GM18858 (cell line): ENCODE measurements around the gene P2RY11.

Source experiments
- ATAC-seq: cut with Tn5 transposase; IDR thresholded peaks from one replicate; pipeline ENCODE4 v1.9.1; 2021; ENCODE audit not compliant: unreplicated experiment

The P2RY11 gene

DNA sequence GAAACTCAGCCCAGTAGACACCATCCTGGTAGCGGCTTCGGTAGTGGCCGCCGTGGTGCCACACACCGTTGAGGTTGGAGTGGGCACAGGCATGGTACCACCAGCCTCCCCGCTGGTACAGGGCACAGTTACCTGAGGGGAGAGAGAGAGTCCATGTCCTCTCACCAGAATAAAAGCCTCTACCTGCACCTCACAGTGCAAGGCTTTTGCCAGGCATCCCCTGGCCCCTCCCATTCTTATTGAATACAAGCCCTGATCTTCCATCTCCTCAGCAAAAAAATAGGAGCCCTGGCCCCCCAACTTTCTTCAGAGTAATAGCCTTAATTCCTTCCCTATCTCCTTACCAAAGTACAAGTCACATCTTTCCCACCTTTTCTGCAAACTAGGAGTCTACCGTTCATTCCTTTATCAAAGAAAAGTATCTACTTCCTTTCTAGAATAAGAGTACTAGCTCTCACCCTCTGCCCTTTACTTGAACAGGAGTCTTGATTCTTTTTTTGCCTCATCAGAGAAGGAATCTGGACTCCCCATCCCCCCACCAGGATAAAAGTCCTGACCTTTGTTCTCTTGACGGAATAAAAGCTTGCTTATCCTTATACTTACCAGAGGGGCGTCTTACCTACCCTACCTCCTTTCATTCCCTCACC is 18.7 kb upstream of the P2RY11 start:
- no peak for ATAC-seq

- ATAC-seq = no peak
Observed at GRCh38 chr19:10093295-10094186, 18.0 kb upstream of the P2RY11 start.

DNA sequence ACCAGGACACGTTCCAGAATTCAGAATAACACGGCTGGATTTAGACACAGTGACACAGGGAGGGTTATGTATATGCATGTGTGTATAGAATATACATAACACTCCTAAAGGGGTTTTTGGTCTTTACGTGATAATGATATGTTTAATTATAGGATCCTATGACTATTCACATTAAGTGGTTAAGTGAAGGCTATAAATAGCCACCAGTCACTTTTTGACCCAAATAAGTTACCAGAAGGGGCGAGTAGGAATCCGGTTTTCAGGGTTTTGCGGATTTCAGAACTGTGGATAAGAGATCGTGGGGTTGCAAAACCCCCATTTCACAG is 15.9 kb upstream of the P2RY11 start:
- no peak for ATAC-seq

DNA sequence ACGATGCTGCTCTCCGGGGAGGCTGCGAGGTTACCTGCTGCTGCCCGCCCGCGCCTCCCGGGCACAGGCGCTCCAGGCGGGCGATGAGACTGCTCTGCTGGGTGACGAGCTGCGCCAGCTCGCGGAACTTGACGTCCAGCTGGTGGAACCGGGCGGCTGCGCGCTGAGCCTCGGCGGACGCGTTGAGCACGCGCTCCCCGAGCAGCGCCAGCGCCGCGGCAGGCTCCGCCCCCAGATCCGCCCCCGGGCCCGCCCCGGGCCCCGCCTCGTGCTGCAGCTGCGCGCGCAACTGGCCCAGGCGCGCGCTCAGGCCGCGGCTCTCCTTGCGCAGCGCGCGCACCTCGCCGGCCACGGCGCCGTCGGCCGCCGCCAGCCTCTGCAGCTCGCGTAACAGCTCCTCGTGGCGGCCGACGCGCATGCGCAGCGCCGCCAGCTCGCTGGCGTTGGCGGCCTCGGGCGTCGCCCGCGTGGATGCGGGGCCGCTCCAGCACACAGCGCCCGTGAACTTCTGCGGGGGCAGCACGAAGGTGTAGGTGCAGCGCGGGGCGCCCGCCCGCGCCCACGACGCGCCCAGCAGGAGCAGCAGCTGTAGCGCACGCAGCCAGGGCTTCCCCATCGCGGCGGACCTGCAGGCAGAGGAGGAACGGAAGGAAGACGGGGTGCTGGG is 15.4 kb upstream of the P2RY11 start:
- ATAC-seq = peak; percentile 49

- no peak for ATAC-seq
Observed at GRCh38 chr19:10096615-10096963, 14.9 kb upstream of the P2RY11 start.

- no peak for ATAC-seq
Observed at GRCh38 chr19:10100163-10100785, 11.2 kb upstream of the P2RY11 start.

DNA sequence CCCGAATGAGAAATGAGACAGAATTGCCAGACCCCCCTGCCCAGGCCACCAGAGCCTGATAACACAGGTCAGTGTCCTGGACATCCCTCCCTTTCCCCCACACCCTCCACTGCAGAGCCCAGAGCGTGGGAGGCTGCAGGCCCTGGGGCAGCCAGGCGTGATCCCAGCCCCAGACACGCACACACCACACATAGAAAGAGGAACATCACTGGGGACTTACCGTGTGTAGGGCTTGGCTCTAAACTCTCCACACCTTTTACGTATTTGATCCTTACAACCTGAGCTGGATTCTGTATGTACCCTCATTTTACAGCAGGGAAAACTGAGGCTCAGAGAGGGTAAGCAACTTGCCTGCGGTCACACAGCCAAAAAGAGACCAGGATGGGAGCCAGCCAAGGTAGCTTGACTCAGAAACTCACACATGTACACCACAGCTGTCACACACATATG is 8.7 kb upstream of the P2RY11 start:
- no peak for ATAC-seq

DNA sequence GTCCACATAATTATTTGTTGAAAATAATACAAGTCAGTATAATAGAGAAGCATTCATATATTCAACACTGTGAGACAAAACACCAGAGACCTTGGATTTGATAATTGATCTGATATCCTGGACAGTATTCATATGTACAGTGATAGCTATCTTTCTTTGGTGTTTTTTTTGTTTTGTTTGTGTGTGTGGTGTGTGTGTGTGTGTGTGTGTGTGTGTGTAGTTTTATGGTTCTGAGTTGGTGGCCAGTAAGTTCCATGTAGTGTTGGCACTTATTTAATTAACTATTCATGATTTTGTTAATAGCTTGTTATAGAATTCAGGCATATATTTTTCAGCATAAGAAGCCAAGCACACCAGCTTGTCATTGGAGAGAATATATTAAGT is 7.4 kb upstream of the P2RY11 start:
- ATAC-seq = no peak

- ATAC-seq = peak; percentile 33
Observed at GRCh38 chr19:10104665-10105508, 6.6 kb upstream of the P2RY11 start.

GRCh38 chr19:10105509-10106099 is 5.9 kb upstream of the P2RY11 start:
- ATAC-seq = no peak

- ATAC-seq = peak; percentile 46
Observed at GRCh38 chr19:10106100-10106936, 5.2 kb upstream of the P2RY11 start, which contains the start of gene PPAN. Gene PPAN (plus strand): TSS chr19:10106362. CDS start chr19:10106395, 33 bp downstream.

DNA sequence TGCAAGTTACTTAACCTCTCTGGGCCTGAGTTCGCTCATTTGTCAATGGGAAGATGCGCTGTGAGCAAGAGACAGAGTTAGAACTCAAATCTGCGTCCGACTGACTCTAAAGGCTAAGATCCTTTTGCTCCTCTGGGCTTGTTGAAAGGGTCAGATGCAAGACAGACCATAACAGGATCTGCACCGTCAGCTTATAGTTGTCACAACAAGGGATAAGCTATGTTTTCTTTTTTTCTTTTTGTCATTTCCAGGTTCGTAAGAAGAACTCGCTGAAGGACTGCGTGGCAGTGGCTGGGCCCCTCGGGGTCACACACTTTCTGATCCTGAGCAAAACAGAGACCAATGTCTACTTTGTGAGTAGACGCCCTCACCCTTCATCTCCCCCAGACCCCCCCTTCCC is 4.2 kb upstream of the P2RY11 start:
- no peak for ATAC-seq

- ATAC-seq = no peak
Observed at GRCh38 chr19:10107817-10108367, 3.6 kb upstream of the P2RY11 start.

GRCh38 chr19:10109528-10109927 is 2.0 kb upstream of the P2RY11 start:
- ATAC-seq = no peak

DNA sequence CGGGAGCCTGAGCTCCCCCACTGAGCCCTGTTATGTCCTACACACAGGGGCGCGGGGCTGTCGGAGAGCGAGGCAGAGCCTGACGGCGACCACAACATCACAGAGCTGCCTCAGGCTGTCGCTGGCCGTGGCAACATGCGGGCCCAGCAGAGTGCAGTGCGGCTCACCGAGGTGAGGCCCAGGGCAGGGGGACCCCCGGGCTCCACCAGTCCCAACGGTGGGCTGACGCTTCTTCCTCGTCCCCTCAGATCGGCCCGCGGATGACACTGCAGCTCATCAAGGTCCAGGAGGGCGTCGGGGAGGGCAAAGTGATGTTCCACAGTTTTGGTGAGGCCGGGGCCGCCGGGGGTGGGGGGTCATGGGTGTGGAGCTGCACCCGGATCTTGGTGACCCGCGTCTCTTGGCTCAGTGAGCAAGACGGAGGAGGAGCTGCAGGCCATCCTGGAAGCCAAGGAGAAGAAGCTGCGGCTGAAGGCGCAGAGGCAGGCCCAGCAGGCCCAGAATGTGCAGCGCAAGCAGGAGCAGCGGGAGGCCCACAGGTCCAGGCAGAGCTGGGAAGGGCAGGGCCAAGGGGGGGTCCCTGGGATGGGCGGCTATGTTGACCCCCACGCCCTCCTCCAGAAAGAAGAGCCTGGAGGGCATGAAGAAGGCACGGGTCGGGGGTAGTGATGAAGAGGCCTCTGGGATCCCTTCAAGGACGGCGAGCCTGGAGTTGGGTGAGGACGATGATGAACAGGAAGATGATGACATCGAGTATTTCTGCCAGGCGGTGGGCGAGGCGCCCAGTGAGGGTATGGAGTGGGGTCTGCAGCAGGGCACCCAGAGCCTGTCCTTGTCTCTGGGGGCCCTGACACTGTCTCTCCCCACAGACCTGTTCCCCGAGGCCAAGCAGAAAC is 1.2 kb upstream of the P2RY11 start:
- no peak for ATAC-seq

- no peak for ATAC-seq
Observed at GRCh38 chr19:10110972-10111317, 548 bp upstream of the P2RY11 start.

DNA sequence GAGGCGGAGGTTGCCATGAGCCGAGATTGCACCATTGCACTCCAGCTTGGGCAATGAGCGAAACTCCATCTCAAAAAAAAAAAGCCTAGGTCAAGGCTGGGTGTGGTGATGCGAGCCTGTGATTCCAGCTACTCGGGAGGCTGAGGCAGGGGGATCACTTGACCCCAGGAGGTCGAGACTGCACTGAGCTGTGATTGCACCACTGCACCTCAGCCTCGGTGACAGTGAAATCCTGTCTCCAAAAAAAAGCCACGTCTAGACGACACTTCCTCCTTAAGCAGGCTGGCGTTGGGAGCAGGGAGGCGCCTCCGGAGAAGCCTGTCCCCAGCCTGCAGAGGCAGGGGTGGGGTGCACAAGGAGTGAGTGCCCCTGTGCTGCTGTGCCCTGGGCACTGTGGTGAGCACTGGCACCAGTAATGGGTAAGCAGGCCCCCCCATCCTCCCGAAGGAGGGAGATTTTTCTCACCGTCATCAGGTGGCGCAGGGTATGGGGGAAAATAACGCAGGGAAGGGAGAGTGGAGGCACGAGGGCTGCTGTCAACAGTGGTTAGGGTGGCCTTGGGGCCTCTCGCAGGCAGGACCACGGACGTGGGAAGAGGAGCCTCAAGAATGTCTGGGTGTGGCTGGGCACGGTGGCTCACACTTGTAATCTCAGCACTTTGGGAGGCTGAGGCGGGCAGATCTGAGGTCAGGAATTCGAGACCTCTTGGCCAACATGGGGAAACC is 706 bp downstream of the P2RY11 start:
- no peak for ATAC-seq
